HAP-1 (cell line): Measurements from ENCODE around the gene SIGLEC9.
"Not testable (repeated sequence)": the region's sequence is repeated elsewhere in the genome, so short reads cannot be mapped to it uniquely, and the experiment has no call there.

Experiments
- DNase-seq, 2 experiments: peaks; one replicate each; pipeline ENCODE4 v3.0.0-alpha.2; 2016 to 2020; ENCODE audit warnings: low spot score in 2 of 2
- H3K27me3 ChIP-seq: fragments of 250-450 bp; sonication (Bioruptor Pico); 2 replicates; pipeline ENCODE4 v1.5.1; 2020; ENCODE audit warnings: low read depth, mild to moderate bottlenecking, moderate library complexity
- H3K36me3 ChIP-seq: fragments of 250-450 bp; sonication (Bioruptor Pico); replicated peaks from 2 replicates; pipeline ENCODE4 v1.5.1; 2020; ENCODE audit warnings: mild to moderate bottlenecking
- H3K4me1 ChIP-seq: fragments of 250-450 bp; sonication (Bioruptor Pico); 2 replicates; pipeline ENCODE4 v1.5.1; 2020; ENCODE audit warnings: mild to moderate bottlenecking
- H3K4me3 ChIP-seq: fragments of 250-450 bp; sonication (Bioruptor Pico); 2 replicates; pipeline ENCODE4 v1.5.1; 2020; ENCODE audit warnings: mild to moderate bottlenecking, moderate library complexity
- H3K9me3 ChIP-seq: fragments of 250-450 bp; sonication (Bioruptor Pico); 2 replicates; pipeline ENCODE4 v1.5.1; 2020; ENCODE audit warnings: mild to moderate bottlenecking, moderate library complexity
- in situ Hi-C: fragments of 300-500 bp; cut with MboI; formaldehyde crosslinking; loops from 3 replicates; pipeline ENCODE4 v1.14.3; 2020; ENCODE audit warnings: low sequenced_read_pairs, inconsistent platforms, mixed read lengths

The SIGLEC9 gene

DNA sequence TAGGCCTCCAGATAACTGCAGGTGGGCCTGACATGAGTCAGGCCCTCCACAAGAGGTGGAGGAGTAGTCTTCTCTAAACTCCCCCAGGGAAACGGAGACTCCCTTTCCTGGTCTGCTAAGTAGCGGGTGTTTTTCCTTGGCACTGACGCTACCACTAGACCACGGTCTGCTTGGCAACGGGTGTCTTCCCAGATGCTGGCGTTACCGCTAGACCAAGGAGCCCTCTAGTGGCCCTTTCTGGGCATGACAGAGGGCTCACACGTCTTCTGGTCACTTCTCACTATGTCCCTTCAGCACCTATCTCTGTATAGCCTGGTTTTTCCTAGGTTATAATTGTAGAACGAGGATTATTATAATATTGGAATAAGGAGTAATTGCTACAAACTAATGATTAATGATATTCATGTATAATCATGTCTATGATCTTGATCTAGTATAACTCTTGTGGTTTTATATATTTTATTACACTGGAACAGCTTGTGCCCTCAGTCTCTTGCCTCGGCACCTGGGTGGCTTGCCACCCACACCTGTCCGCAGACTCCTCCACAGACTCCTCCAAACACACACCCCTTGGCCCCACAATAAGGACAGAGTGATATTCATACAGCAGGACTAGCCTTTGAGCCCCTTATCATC is 44.7 kb downstream of the SIGLEC9 start:
- not testable (repeated sequence) for H3K4me3 ChIP-seq, H3K9me3 ChIP-seq, H3K36me3 ChIP-seq, H3K4me1 ChIP-seq, H3K27me3 ChIP-seq
- DNase-seq, result peak; percentile 12 to 72
- in situ Hi-C loops, result loop anchor here (25.0 kb wide), 1 partner anchor 493 kb away; no protein-coding TSS in a partner anchor

DNA sequence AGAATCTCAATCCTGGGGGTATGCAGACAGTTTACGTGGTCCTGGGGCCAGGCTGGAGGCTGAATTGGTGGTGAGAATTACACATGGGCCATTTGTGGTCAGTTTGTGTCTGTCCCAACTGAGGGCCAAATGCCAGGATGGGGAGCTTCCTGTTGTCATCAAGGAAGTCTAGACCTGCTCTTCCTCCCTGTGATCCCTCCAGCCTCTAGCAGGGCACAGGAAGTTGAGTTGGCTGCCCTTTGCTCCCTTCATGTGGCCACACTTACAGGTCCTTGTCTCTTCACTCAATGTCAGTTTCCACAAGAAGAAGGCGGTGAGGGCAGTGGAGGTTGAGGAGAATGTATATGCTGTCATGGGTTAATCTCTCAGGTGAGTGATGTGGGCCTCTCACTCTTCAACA is 47.5 kb downstream of the SIGLEC9 start:
- H3K9me3 ChIP-seq, result no peaks in the 10 kb centered on the region
- H3K36me3 ChIP-seq, result no peaks in the 10 kb centered on the region
- no peak overlapping the region for H3K4me3 ChIP-seq
- no peak for DNase-seq
- in situ Hi-C loops, result loop anchor here (25.0 kb wide), 1 partner anchor 490 kb away; no protein-coding TSS in a partner anchor
- H3K27me3 ChIP-seq, result 0 out of 2 replicates have a peak, but pooled peaks cover 2% of the 10 kb centered on the region
- H3K4me1 ChIP-seq, result no peaks in the 10 kb centered on the region

DNA sequence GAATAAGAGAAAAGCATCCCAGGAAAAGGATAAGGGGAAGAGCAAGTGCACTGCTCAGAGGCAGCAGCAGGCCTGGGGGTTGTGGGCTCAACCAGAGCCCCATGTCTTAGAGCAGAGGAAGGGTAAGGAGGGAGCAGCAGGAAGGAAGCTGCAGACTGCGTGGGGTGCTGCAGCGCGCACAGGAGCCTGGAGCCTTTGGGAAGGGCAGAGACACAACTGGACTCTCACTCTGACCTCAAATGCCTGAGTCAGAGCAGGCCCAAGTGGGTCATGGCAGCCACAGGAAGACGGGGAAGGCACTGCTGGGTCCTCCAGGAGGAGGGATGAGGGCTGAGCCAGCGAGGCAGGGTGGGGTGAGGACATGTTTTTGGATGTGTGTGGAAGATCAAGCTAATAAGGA is 49.0 kb downstream of the SIGLEC9 start:
- in situ Hi-C loops, result loop anchor here (25.0 kb wide), 1 partner anchor 489 kb away; no protein-coding TSS in a partner anchor
- H3K4me3 ChIP-seq, result no peak overlapping the region
- H3K4me1 ChIP-seq, result no peaks in the 10 kb centered on the region
- 0 out of 2 replicates have a peak, but pooled peaks cover 2% of the 10 kb centered on the region for H3K27me3 ChIP-seq
- H3K36me3 ChIP-seq, result no peaks in the 10 kb centered on the region
- DNase-seq, result no peak
- H3K9me3 ChIP-seq, result no peaks in the 10 kb centered on the region

DNA sequence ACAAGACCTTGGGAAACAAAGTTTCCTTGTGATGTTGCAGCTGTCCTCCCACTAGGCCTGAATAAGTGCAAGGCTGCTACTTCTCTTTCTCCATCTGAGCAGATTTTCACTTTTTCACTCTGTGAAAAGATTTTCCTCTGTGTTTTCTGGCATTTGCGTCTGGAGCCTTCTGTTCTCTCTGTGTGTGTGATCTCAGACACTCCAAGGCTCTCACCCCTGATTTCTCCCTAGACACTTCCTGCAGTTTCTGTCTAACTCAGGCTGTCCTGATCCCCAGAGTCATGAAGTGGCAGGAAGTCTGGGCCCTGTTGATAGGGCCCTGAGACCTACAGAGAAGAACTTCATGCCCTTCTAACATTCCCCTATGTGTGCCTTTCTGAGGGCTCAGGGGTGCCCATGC is 54.5 kb downstream of the SIGLEC9 start:
- Histone ChIP-seq H3K9me3 (no peaks in the 10 kb centered on the region), H3K4me1 (no peaks in the 10 kb centered on the region), H3K36me3 (no peaks in the 10 kb centered on the region), H3K4me3 (no peak overlapping the region), H3K27me3 (peaks cover 2% of the 10 kb centered on the region; the same call in 1 of the 2 replicates)
- in situ Hi-C loops, result no loop called here
- DNase-seq, result no peak
